GOT3 (cell line): ENCODE measurements around the gene NHERF1.

Experiments
- DNase-seq: peaks from one replicate; lab custom pipeline; 2025; ENCODE audit warnings: mixed read lengths; lab: John Stamatoyannopoulos, UW

NHERF1 gene

GRCh38 chr17:74785096-74785980 is 36.9 kb downstream of the NHERF1 start:
- no peak for DNase-seq

- no peak for DNase-seq
Measured at GRCh38 chr17:74785981-74786360, 37.5 kb downstream of the NHERF1 start.

- no peak for DNase-seq
Measured at GRCh38 chr17:74786431-74787055, 38.1 kb downstream of the NHERF1 start.

- DNase-seq = no peak
Measured at GRCh38 chr17:74790161-74791058, 42.0 kb downstream of the NHERF1 start.

- no peak for DNase-seq
Measured at GRCh38 chr17:74792586-74793105, 44.2 kb downstream of the NHERF1 start.

- DNase-seq = no peak
Measured at GRCh38 chr17:74795327-74796020, 47.0 kb downstream of the NHERF1 start.

GRCh38 chr17:74796211-74796610 is 47.8 kb downstream of the NHERF1 start:
- no peak for DNase-seq

- DNase-seq = no peak
Measured at GRCh38 chr17:74796866-74797265, 48.4 kb downstream of the NHERF1 start.

GRCh38 chr17:74797824-74798223 is 49.4 kb downstream of the NHERF1 start:
- no peak for DNase-seq

- DNase-seq = no peak
Measured at GRCh38 chr17:74798239-74798707, 49.8 kb downstream of the NHERF1 start.

GRCh38 chr17:74799097-74799496 is 50.7 kb downstream of the NHERF1 start:
- DNase-seq = no peak

- no peak for DNase-seq
Measured at GRCh38 chr17:74800531-74800930, 52.1 kb downstream of the NHERF1 start.

GRCh38 chr17:74801896-74802295 is 53.5 kb downstream of the NHERF1 start:
- no peak for DNase-seq

- no peak for DNase-seq
Measured at GRCh38 chr17:74803388-74803930, 55.0 kb downstream of the NHERF1 start.

GRCh38 chr17:74803971-74804370 is 55.5 kb downstream of the NHERF1 start:
- no peak for DNase-seq

- no peak for DNase-seq
Measured at GRCh38 chr17:74804683-74805082, 56.3 kb downstream of the NHERF1 start.

- no peak for DNase-seq
Measured at GRCh38 chr17:74805591-74805991, 57.2 kb downstream of the NHERF1 start.

- DNase-seq = no peak
Measured at GRCh38 chr17:74806334-74806733, 57.9 kb downstream of the NHERF1 start.

- DNase-seq = no peak
Measured at GRCh38 chr17:74807441-74807840, 59.0 kb downstream of the NHERF1 start.

- no peak for DNase-seq
Measured at GRCh38 chr17:74807925-74808324, 59.5 kb downstream of the NHERF1 start.
